GM18499 (cell line): ENCODE measurements around the gene BTLA.
"Not testable (repeated sequence)": the region's sequence is repeated elsewhere in the genome, so short reads cannot be mapped to it uniquely, and the experiment has no call there.

ENCODE experiments used
- ATAC-seq: cut with Tn5 transposase; IDR thresholded peaks from one replicate; pipeline ENCODE4 v1.9.1; 2021; ENCODE audit warnings: moderate number of reproducible peaks; ENCODE audit not compliant: insufficient read depth, unreplicated experiment

The BTLA gene

GRCh38 chr3:112492124-112492523 is 7.1 kb downstream of the BTLA start:
- ATAC-seq = no peak

GRCh38 chr3:112491373-112491772 is 7.9 kb downstream of the BTLA start:
- no peak for ATAC-seq

GRCh38 chr3:112489674-112490479 is 9.4 kb downstream of the BTLA start:
- ATAC-seq = peak; percentile 57

- ATAC-seq = no peak
Measured at GRCh38 chr3:112486811-112487505, 12.3 kb downstream of the BTLA start.

GRCh38 chr3:112484352-112484751 is 14.9 kb downstream of the BTLA start:
- ATAC-seq = no peak

GRCh38 chr3:112482675-112483074 is 16.6 kb downstream of the BTLA start:
- ATAC-seq = no peak

- no peak for ATAC-seq
Measured at GRCh38 chr3:112481302-112481721, 18.0 kb downstream of the BTLA start.

- no peak for ATAC-seq
Measured at GRCh38 chr3:112477891-112478290, 21.4 kb downstream of the BTLA start.

- no peak for ATAC-seq
Measured at GRCh38 chr3:112476346-112476745, 22.9 kb downstream of the BTLA start.

- ATAC-seq = no peak
Measured at GRCh38 chr3:112474796-112475195, 24.5 kb downstream of the BTLA start.

GRCh38 chr3:112472691-112473090 is 26.6 kb downstream of the BTLA start:
- ATAC-seq = no peak

GRCh38 chr3:112471596-112472325 is 27.5 kb downstream of the BTLA start:
- ATAC-seq = no peak

- ATAC-seq = no peak
Measured at GRCh38 chr3:112470788-112471187, 28.5 kb downstream of the BTLA start.

- no peak for ATAC-seq
Measured at GRCh38 chr3:112469671-112470070, 29.6 kb downstream of the BTLA start.

GRCh38 chr3:112467539-112467938 is 31.7 kb downstream of the BTLA start:
- no peak for ATAC-seq

- no peak for ATAC-seq
Measured at GRCh38 chr3:112466020-112466419, 33.3 kb downstream of the BTLA start.

GRCh38 chr3:112464264-112464663 is 35.0 kb downstream of the BTLA start:
- no peak for ATAC-seq

GRCh38 chr3:112463250-112463649 is 36.0 kb downstream of the BTLA start:
- ATAC-seq = no peak

GRCh38 chr3:112461787-112462186 is 37.5 kb downstream of the BTLA start:
- not testable (repeated sequence) for ATAC-seq

- ATAC-seq = peak; percentile 33
Measured at GRCh38 chr3:112460519-112461195, 38.6 kb downstream of the BTLA start.
